ENCODE measurements around the gene NDUFV1. TPM values are rescaled to one million over a fixed set of nuclear protein-coding genes. Genes with fewer than 3 reads are reported as not detected.
A peak's percentile ranks its signal among the peaks of the same experiment; 100 is the strongest.
"Not testable (repeated sequence)": the region's sequence is repeated elsewhere in the genome, so short reads cannot be mapped to it uniquely, and the experiment has no call there.

NDUFV1 gene
- total and polyA plus RNA-seq, 9 of the 15 experiments (the other 6 are each of a cell fraction or from before 2014, with no cell fraction given): 10.8 to 423 (median 209) TPM

- not testable (repeated sequence) for TF ChIP-seq ATF1 (CRISPR knock-in tag; IDR thresholded peaks at IDR 0.05)
- TF ChIP-seq ATF1 (tag; IDR thresholded peaks at IDR 0.05): peak; percentile 82
- 0 out of 2 replicates have a peak, but pooled peaks have one; percentile 17 for TF ChIP-seq GABPB1 (CRISPR knock-in tag; IDR thresholded peaks at IDR 0.05)
- TF ChIP-seq EP400 (IDR thresholded peaks at IDR 0.05): 0 out of 2 replicates have a peak, but pooled peaks have one; percentile 32
- TF ChIP-seq, protein P1, sequence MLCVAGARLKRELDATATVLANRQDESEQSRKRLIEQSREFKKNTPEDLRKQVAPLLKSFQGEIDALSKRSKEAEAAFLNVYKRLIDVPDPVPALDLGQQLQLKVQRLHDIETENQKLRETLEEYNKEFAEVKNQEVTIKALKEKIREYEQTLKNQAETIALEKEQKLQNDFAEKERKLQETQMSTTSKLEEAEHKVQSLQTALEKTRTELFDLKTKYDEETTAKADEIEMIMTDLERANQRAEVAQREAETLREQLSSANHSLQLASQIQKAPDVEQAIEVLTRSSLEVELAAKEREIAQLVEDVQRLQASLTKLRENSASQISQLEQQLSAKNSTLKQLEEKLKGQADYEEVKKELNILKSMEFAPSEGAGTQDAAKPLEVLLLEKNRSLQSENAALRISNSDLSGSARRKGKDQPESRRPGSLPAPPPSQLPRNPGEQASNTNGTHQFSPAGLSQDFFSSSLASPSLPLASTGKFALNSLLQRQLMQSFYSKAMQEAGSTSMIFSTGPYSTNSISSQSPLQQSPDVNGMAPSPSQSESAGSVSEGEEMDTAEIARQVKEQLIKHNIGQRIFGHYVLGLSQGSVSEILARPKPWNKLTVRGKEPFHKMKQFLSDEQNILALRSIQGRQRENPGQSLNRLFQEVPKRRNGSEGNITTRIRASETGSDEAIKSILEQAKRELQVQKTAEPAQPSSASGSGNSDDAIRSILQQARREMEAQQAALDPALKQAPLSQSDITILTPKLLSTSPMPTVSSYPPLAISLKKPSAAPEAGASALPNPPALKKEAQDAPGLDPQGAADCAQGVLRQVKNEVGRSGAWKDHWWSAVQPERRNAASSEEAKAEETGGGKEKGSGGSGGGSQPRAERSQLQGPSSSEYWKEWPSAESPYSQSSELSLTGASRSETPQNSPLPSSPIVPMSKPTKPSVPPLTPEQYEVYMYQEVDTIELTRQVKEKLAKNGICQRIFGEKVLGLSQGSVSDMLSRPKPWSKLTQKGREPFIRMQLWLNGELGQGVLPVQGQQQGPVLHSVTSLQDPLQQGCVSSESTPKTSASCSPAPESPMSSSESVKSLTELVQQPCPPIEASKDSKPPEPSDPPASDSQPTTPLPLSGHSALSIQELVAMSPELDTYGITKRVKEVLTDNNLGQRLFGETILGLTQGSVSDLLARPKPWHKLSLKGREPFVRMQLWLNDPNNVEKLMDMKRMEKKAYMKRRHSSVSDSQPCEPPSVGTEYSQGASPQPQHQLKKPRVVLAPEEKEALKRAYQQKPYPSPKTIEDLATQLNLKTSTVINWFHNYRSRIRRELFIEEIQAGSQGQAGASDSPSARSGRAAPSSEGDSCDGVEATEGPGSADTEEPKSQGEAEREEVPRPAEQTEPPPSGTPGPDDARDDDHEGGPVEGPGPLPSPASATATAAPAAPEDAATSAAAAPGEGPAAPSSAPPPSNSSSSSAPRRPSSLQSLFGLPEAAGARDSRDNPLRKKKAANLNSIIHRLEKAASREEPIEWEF (CRISPR knock-in tag; IDR thresholded peaks at IDR 0.05): peak; percentile 62; the same call in 1 of the 2 replicates
- TF ChIP-seq RFX7 (CRISPR knock-in tag; IDR thresholded peaks at IDR 0.05): peak; percentile 72; the same call in 1 of the 2 replicates
- TF ChIP-seq BACH1 (tag; IDR thresholded peaks at IDR 0.05): peak; percentile 80
- peak; percentile 64; the same call in 1 of the 2 replicates for TF ChIP-seq SMARCE1 (IDR thresholded peaks at IDR 0.05)
- 0 out of 2 replicates have a peak, but pooled peaks have one; percentile 67 for TF ChIP-seq ZFP1 (CRISPR knock-in tag; IDR thresholded peaks at IDR 0.05)
- TF ChIP-seq, protein P2, sequence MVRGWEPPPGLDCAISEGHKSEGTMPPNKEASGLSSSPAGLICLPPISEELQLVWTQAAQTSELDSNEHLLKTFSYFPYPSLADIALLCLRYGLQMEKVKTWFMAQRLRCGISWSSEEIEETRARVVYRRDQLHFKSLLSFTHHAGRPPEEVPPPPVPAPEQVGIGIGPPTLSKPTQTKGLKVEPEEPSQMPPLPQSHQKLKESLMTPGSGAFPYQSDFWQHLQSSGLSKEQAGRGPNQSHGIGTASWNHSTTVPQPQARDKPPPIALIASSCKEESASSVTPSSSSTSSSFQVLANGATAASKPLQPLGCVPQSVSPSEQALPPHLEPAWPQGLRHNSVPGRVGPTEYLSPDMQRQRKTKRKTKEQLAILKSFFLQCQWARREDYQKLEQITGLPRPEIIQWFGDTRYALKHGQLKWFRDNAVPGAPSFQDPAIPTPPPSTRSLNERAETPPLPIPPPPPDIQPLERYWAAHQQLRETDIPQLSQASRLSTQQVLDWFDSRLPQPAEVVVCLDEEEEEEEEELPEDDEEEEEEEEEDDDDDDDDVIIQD (CRISPR knock-in tag; IDR thresholded peaks at IDR 0.05): peak; percentile 90; the same call in 1 of the 2 replicates
- TF ChIP-seq, protein P3, sequence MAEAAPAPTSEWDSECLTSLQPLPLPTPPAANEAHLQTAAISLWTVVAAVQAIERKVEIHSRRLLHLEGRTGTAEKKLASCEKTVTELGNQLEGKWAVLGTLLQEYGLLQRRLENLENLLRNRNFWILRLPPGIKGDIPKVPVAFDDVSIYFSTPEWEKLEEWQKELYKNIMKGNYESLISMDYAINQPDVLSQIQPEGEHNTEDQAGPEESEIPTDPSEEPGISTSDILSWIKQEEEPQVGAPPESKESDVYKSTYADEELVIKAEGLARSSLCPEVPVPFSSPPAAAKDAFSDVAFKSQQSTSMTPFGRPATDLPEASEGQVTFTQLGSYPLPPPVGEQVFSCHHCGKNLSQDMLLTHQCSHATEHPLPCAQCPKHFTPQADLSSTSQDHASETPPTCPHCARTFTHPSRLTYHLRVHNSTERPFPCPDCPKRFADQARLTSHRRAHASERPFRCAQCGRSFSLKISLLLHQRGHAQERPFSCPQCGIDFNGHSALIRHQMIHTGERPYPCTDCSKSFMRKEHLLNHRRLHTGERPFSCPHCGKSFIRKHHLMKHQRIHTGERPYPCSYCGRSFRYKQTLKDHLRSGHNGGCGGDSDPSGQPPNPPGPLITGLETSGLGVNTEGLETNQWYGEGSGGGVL (CRISPR knock-in tag; IDR thresholded peaks at IDR 0.05): peak; percentile 81
- 0 out of 2 replicates have a peak, but pooled peaks have one; percentile 67 for TF ChIP-seq ZNF830 (CRISPR knock-in tag; IDR thresholded peaks at IDR 0.05)
- TF ChIP-seq ZNF707 (CRISPR knock-in tag; conservative IDR thresholded peaks at IDR 0.05): peak; percentile 81
- TF ChIP-seq EP300 (IDR thresholded peaks at IDR 0.05; ENCODE audit: low read length): peak; percentile 42; the same call in 1 of the 2 replicates
- TF ChIP-seq, protein P4, sequence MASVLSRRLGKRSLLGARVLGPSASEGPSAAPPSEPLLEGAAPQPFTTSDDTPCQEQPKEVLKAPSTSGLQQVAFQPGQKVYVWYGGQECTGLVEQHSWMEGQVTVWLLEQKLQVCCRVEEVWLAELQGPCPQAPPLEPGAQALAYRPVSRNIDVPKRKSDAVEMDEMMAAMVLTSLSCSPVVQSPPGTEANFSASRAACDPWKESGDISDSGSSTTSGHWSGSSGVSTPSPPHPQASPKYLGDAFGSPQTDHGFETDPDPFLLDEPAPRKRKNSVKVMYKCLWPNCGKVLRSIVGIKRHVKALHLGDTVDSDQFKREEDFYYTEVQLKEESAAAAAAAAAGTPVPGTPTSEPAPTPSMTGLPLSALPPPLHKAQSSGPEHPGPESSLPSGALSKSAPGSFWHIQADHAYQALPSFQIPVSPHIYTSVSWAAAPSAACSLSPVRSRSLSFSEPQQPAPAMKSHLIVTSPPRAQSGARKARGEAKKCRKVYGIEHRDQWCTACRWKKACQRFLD (CRISPR knock-in tag; IDR thresholded peaks at IDR 0.05): peak; percentile 97
- TF ChIP-seq TBL1XR1 (IDR thresholded peaks at IDR 0.05; ENCODE audit: low read length in 2 of 2): peak in 1 of 2 experiments; percentile 83; a peak in 2 of 4 replicates
Observed at GRCh38 chr11:67563705-67564114, 43.0 kb upstream of the NDUFV1 start (continued).
